Stimulated activated CD8-positive, alpha-beta memory T cell treated with anti-CD3 and anti-CD28 coated beads, Interleukin-7, amount 100 ng/mL, for 24 hours (primary cell): ENCODE results near the gene DYNC1I2.

Source experiments
- DNase-seq: peaks from one replicate; pipeline ENCODE4 v3.0.0-alpha.2; 2020; ENCODE audit warnings: low read depth

The DYNC1I2 gene

GRCh38 chr2:171778515-171778914 is 91.2 kb downstream of the DYNC1I2 start:
- DNase-seq, result no peak

DNA sequence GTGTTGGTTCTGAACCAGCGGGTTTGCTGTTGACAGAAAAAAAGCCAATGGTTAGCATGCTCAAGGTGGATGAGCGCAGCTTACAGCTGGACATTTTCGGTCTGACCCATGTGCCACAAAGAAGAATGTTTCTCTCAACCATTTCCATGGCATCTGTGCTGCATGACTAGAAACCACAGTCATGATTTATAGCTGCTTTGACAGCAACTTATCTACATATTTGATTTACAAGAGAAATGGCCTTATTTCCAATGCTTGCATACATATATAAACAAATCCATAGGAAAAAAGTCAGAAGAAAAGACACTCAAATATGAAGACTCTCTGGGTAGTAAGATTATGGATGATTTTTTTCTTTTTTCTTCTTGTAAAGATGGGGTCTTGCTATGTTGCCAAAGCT is 98.2 kb downstream of the DYNC1I2 start:
- DNase-seq, result no peak

- no peak for DNase-seq
These were observed 100.2 kb downstream of the DYNC1I2 start for GRCh38 chr2:171787333-171788072.

DNA sequence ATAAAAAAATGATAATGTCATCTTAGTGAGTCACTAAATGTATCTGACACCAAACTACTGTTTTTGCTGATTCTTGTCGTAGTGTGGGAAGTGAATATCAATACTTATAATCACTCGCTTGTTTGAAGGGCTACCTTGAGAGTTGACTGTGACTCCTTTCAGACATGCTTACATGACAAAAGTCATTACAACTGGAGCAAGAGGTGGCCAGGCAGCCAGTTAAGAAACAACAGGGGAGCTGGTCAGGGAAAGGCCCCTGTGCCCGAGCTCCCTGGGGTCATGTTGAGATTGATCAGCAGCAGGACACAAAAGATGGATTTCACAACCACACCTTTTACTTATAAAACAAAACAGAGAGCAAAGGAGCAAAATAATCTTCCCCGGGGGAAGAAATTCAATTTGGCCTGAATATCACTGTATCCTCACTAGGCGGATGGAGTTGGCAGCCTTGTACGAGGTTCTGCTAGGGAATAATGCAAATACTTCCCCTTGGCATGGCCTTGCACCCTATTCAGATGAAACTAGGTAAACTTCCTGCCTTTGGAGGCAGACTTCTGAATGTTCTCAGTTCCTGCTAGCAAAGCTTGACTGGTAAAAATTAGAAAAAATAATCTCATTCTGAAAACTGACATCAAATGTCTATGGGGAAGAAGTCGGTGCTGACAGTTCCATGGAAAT is 101.2 kb downstream of the DYNC1I2 start:
- DNase-seq, result no peak

- DNase-seq, result no peak
These were observed 102.7 kb downstream of the DYNC1I2 start for GRCh38 chr2:171789956-171790355.

DNA sequence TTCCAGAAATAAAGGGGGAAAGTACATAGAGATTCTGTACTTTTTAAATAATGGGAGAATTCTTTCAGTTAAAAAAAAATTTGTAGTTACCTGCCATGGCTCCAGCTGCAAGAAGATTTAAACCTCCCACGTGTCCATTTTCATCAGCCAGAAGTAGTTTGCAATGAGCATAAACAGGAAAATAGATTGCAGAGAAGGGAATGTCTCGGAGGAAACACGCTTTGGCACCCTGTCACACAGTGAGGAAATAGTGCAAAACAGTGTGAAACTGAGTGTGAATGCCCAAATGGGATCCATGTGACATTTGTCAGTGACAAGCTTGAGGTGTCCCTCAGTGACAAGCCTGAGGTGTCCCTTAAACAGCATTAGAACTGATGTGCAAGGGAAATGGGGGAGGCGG is 104.1 kb downstream of the DYNC1I2 start:
- DNase-seq, result no peak

GRCh38 chr2:171792157-171792556 is 104.9 kb downstream of the DYNC1I2 start:
- DNase-seq, result no peak

DNA sequence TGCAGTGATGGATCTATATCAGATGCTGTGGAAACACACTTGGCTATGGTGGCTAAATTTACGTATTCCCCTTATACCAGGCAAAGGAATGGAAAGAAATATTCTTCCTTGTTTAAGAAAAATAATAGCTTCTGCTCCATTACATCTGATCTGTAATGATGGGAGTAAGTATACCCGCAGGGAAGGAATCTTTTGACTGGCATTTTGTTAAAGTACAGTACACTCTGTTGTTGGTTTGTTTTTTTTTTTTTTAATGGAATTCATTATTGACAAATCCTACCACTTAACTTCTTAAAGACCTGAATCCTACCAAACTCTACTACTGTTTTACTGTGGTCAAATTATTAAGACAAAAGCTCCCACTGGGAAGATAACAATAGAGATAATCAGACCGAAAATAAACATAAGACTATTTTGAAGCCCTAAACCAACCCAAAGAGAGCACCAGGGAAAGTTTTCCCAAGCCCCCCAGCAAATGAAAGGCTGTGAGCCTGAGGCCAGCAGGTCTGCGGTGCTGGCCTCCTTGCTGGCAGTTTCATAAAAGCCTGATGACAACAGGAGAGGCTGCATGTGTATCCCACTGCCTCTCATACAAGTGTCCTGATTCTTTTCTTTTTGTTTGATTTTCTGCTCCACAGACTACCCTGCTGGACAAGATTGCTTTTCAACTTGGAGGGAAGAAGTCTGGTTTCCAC is 105.8 kb downstream of the DYNC1I2 start:
- DNase-seq, result no peak

GRCh38 chr2:171793691-171794678 is 106.7 kb downstream of the DYNC1I2 start:
- DNase-seq, result no peak

DNA sequence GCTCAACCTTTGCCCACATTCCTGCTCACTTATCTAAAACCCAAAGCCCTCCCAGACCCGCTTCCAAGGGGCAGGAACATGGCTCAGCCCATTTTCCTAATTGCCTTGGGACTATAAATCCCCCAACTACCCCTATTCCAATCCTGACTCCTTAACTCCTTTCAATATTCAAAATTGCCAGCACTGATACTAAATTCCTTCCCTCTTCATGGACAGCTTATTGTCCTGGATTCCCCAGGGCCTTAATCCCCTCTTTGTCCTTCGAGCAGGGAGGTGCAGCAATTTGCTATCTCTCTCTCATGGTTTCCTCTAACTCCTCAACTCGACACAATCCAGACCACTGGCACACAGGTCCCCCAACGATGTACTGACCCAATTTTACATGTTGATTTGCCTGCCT is 107.6 kb downstream of the DYNC1I2 start:
- DNase-seq, result no peak
